HCT116 (cell line): ENCODE measurements around the gene SLC6A6.

Experiments
- POLR2AphosphoS5 ChIP-seq: IDR thresholded peaks from 2 replicates; pipeline ENCODE4 v1.6.1; 2011; ENCODE audit warnings: mild to moderate bottlenecking, low read depth, low read length, moderate library complexity
- SIN3A ChIP-seq: IDR thresholded peaks from 2 replicates; pipeline ENCODE4 v1.6.1; 2012; ENCODE audit warnings: low read depth
- SRF ChIP-seq: IDR thresholded peaks from 2 replicates; pipeline ENCODE4 v1.6.1; 2012; ENCODE audit warnings: low read depth
- TF ChIP-seq, protein P1 (sequence below), 3 experiments: fragments of 200-600 bp in 1 of 3; sonication (generic) in 1 of 3; IDR thresholded peaks in 2 of 3; conservative IDR thresholded peaks in 1 of 3; 2 replicates each; pipeline ENCODE4 v1.5.1; 2012 to 2017; ENCODE audit warnings: low read depth in 2 of 3, low read length in 2 of 3, antibody characterized with exemption in 1 of 3, borderline replicate concordance in 1 of 3, control low read depth in 1 of 3, mild to moderate bottlenecking in 1 of 3, mixed read lengths in 1 of 3, mixed run types in 1 of 3, moderate library complexity in 1 of 3; ENCODE audit not compliant: insufficient read depth in 1 of 3
- TF ChIP-seq, protein P2 (sequence below): IDR thresholded peaks from 2 replicates; pipeline ENCODE4 v1.6.1; 2011; ENCODE audit warnings: mild to moderate bottlenecking, low read length, moderate library complexity; ENCODE audit not compliant: insufficient replicate concordance; ENCODE audit errors: extremely low read depth

DNA sequence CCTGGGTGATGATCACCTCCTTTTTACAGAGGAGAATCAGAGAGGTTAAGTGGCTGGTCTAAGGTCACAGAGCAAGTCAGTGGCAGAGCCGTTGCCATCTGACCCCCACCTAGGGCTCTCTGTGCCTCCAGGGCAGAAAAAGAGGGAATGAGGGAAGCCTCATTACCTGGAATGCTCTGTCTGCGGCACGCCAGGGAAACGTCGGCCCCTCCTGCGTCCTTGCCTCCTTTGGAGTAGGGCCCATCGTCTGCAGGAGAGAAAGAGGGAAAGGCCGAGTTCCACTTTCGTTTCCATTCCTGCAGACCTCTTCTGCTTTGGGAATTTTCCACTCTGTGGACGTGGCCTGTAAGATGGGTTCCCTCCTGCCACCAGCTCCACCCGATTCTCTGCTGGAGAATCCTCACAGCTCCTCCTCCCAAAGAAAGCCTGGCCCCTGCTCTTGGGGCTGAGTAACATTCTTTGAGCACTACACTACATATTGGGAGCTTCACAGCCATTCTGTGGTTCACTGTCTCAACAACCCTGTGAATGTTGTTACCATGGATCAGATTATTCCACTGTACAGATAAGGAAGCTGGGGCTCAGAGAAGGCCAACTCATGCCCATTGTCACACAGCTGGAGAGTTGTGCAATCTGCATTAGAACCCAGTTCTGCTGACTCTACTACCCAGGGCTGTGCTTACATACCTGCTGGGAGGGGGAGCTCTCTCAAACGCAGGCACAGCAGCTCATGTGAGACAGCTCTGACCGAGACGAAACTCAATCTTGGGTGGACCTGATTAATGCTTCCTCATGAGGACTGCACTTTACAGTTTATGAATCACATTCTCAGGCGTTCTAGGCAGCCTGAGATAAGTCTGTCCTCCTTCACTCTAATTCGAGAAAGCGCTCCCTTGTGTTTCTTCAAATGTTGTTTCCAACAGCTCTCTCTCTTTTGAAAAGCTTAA, 123.6 kb downstream of the SLC6A6 start:
- TF ChIP-seq, protein P1, sequence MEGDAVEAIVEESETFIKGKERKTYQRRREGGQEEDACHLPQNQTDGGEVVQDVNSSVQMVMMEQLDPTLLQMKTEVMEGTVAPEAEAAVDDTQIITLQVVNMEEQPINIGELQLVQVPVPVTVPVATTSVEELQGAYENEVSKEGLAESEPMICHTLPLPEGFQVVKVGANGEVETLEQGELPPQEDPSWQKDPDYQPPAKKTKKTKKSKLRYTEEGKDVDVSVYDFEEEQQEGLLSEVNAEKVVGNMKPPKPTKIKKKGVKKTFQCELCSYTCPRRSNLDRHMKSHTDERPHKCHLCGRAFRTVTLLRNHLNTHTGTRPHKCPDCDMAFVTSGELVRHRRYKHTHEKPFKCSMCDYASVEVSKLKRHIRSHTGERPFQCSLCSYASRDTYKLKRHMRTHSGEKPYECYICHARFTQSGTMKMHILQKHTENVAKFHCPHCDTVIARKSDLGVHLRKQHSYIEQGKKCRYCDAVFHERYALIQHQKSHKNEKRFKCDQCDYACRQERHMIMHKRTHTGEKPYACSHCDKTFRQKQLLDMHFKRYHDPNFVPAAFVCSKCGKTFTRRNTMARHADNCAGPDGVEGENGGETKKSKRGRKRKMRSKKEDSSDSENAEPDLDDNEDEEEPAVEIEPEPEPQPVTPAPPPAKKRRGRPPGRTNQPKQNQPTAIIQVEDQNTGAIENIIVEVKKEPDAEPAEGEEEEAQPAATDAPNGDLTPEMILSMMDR (IDR thresholded peaks at IDR 0.05 in 2 of 3, conservative IDR thresholded peaks at IDR 0.05 in 1 of 3; ENCODE audit: borderline replicate concordance in 1 of 3, insufficient read depth in 1 of 3, low read depth in 2 of 3, low read length in 2 of 3) = no peak
- TF ChIP-seq POLR2AphosphoS5 = no peak
- TF ChIP-seq, protein P2, sequence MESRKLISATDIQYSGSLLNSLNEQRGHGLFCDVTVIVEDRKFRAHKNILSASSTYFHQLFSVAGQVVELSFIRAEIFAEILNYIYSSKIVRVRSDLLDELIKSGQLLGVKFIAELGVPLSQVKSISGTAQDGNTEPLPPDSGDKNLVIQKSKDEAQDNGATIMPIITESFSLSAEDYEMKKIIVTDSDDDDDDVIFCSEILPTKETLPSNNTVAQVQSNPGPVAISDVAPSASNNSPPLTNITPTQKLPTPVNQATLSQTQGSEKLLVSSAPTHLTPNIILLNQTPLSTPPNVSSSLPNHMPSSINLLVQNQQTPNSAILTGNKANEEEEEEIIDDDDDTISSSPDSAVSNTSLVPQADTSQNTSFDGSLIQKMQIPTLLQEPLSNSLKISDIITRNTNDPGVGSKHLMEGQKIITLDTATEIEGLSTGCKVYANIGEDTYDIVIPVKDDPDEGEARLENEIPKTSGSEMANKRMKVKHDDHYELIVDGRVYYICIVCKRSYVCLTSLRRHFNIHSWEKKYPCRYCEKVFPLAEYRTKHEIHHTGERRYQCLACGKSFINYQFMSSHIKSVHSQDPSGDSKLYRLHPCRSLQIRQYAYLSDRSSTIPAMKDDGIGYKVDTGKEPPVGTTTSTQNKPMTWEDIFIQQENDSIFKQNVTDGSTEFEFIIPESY = no peak
- TF ChIP-seq SRF = no peak
- TF ChIP-seq SIN3A = no peak
